Placental pericyte (primary cell): ENCODE results near the gene COPS9. TPM values are rescaled to one million over a fixed set of nuclear protein-coding genes. Genes with fewer than 3 reads are reported as not detected.

Source experiments
- total RNA-seq: library from RNA; depleted of rRNA; stranded (reverse); fragments of >200 nt; gene quantifications from 2 replicates; pipeline ENCODE4 v1.2.3, GENCODE V29; 2012

COPS9 gene
- 33.9 and 41.4 TPM in 2 replicates for total RNA-seq

GRCh38 chr2:240136013-240136670 is at the start of gene COPS9:
TSS of gene COPS9 (minus strand) at chr2:240136305. CDS start at chr2:240136284, 21 bp downstream.

GRCh38 chr2:240140511-240140910 is 4.4 kb upstream of the COPS9 start, which contains the start of gene OTOS:
TSS of gene OTOS (minus strand) at chr2:240140658. CDS start at chr2:240140326, 332 bp downstream.

Other genes with a start within 250 kb of the COPS9 start
- gene NDUFA10, start 111.0 kb downstream of the COPS9 start, total RNA-seq: 71.7 and 120 TPM in 2 replicates
- gene OR6B2, start 105.9 kb downstream of the COPS9 start, total RNA-seq: not detected in 2 replicates
- not detected in 2 replicates for gene OR6B3, start 82.8 kb downstream of the COPS9 start, total RNA-seq
- not detected in 2 replicates for gene OTOS, start 4.4 kb upstream of the COPS9 start, total RNA-seq